NCI-H774 (cell line): ENCODE data around the gene DNM1.

Experiments used
- DNase-seq: peaks from one replicate; lab custom pipeline; 2025; lab: John Stamatoyannopoulos, UW

Gene DNM1

DNA sequence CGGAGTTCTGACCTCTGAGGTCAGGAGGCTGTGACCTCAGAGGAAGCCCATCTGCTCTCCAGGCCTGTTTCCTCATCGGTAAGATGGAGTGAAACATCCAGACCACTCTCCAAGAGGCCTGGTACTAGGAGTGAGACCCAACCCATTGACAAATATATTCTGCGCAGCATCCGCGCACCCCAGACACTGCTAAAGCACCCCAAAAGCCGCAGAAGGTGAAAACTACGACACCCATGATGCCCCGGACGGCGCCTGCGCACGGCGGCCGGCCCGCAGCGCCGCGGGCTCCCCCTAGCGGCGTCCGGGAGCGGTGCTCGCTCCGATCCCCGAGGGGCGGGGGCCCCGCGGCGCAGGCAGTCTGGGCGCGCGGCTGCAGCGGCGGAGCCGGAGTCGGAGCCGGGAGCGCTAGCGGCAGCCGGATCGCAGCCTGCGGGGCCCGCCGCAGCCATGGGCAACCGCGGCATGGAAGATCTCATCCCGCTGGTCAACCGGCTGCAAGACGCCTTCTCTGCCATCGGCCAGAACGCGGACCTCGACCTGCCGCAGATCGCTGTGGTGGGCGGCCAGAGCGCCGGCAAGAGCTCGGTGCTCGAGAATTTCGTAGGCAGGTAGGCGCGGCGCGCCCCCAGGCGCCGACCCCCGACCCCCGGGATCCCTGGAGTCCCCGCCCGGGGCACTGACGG lies at the start of gene DNM1:
DNM1 (plus strand) TSS at position 356 of the 683 bp plus-strand sequence; CDS start at position 448, 92 bp downstream.
- peak; percentile 80 for DNase-seq

DNA sequence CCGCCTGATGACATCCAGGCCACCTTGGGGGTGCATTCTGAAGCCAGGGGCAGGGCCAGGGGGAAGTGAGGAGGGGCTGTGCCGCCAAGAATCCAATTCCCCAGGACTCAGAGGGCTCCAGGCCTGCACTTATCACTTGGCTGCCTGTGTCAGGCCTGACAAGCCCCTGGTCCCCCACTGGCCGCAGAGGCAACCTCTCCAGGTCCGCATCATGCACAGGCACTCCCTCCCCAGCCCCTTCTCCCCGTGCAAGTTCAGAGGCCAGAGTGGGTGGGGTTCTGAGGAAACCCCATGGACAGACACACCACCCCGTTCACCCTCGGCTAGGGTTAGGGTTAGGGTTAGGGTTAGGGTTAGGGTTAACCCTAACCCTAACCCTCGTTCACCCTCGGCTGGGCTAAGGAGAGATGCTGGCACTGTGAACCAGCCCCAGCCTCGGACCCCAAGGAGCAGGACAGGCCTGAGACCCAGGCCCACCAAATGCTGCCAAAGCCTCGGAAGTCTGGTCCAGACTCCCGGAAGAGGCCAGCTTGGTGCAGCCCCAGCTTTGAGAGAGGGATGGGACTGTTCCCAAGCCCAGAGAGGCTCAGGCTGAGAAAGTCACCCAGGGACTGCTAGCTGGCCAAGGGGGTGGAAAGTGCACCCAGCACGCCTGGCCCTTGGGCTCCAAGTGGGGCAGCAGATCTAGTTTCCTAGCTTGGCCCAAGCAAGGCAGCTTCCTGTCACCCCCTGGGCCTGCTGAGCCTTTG lies 49.1 kb upstream of the DNM1 start:
- DNase-seq, result no peak

- no peak for DNase-seq
Measured at GRCh38 chr9:128155736-128156500, 47.3 kb upstream of the DNM1 start.

DNA sequence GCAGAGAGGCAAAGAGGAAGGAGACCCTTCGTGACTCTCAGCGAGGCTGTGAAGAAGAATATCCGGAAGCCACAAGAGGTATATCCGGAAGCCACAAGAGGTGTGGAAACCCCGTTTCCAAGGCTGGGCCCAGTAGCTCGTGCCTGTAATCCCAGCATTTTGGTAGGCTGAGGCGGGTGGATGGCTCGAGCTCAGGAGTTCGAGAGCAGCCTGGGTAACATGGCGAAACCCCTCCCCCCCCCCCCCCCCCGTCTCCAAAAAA lies 43.7 kb upstream of the DNM1 start:
- no peak for DNase-seq

DNA sequence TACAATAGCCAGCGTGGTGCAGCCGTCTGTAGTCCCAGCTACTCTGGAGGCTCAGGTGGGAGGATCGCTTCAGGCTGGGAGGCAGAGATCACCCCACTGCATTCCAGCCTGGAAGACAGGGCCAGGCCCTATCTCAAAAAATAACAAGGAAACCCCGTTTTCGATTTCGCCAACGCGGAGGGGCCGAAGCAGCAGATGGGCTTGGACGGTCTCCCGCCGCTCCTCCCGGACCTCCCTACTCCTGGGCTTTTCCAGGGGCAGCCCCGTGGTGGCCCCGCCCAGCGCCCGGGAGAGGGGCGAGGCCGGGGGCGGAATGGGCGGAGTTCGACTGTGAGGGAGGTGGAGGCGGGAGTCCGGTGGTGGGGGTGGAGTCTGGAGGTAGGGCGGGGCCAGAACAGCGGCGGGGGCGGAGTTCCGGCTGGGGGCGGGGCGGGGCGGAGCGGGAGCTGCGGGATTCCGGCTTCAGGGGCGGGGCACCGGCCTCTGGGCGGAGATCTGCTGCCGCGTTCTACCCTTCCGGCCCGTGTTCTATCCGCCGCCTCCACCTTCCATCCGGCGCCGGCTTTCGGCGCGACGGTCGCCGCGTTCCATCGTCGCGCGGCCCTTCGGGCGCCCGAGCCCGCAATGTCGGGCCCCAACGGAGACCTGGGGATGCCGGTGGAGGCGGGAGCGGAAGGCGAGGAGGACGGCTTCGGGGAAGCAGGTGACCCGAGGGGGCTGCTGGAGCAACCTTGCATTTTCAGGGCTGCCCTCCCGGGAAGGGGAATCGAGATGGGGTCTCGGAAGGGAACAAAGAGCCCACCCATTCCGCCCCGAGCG lies 43.2 kb upstream of the DNM1 start, which contains the start of gene BBLN:
BBLN (plus strand) TSS at position 482 of the 819 bp plus-strand sequence; CDS start at position 625, 143 bp downstream.
- peak; percentile 95 for DNase-seq

DNA sequence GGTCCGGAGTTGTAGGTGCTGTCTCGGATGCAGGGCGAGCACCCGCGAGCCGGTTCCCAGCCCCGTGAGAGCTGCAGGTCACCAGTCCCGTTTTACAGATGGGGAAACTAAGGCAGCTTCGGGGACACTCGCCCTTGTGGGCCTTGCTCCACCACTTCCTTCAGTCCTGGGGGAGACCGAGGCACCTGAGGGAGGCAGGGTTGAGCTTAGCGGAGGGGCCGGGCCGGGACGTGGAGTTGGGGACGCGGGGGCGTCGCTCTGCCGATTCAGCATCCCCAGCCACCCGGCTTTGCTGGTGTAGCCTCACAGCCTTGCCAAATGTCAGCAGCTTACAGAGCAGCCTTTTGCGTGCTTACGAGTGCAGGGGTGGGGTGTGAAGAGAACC lies 42.6 kb upstream of the DNM1 start:
- DNase-seq, result no peak

DNA sequence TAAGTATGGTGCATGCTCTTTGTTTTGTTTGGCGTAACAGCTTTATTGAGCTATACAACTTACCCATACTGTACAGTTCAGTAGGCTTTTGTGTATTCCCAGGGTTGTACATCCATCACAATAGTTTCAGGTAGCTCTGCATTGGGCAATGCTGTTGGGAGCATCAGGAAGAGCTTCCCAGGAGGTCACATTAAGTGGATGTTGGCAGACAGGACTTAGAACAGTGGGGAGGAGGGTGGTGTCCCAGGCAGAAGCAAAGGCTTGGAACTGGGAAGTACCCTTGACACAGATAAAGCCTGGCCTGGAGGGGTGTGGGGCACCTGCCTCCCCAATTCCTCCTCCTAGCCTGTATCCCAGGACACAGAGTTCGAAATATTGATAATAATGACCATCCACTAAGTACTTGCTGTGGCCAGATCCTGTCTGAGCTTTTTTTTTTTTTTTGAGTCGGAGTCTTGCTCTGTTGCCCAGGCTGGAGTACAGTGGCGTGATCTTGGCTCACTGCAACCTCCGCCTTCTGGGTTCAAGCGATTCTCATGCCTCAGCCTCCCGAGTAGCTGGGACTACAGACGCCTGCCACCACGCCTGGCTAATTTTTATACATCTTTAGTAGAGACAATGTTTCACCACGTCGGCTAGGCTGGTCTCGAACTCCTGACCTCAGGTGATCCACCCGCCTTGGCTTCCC lies 41.8 kb upstream of the DNM1 start:
- no peak for DNase-seq

DNA sequence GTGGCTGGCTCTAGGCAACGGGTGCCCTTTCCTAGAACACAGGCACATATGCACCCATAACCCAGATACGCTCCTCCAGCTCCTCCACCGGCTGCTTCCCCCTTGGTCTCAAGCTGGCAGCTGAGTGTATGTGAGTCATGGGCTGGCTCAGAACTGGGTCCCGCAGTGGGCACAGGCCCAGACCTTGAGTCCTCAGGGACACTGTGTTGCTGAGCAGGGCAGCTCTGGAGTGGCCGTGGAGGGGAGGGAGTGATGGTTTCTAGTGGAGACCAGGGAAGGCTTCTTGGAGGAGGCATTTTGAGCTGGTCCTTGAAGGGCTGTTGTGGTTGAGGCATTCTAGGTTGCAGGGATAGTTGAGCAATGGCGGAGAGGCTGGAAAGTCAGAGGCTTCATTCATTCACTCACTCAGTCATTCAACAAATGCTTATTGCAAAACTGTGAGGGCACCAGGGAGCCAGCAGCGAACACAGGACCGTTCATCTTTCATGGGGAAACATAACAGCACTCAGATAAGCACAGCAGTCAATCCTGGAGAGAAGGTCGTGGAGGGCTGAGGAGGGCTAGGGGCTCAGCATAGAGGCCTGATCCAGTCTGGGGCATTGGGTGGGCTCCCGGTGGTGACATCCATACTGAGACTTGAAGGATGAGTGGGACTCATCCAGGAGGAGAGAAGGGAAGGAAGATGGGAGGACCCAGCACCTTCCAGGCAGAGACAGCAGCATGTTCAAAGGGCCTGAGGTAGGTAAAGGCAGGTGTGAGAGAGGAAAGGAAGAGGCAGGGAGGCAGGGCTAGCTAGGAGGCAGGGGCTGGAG lies 40.8 kb upstream of the DNM1 start:
- DNase-seq, result no peak

- DNase-seq, result no peak
Measured at GRCh38 chr9:128163027-128163515, 40.1 kb upstream of the DNM1 start.

DNA sequence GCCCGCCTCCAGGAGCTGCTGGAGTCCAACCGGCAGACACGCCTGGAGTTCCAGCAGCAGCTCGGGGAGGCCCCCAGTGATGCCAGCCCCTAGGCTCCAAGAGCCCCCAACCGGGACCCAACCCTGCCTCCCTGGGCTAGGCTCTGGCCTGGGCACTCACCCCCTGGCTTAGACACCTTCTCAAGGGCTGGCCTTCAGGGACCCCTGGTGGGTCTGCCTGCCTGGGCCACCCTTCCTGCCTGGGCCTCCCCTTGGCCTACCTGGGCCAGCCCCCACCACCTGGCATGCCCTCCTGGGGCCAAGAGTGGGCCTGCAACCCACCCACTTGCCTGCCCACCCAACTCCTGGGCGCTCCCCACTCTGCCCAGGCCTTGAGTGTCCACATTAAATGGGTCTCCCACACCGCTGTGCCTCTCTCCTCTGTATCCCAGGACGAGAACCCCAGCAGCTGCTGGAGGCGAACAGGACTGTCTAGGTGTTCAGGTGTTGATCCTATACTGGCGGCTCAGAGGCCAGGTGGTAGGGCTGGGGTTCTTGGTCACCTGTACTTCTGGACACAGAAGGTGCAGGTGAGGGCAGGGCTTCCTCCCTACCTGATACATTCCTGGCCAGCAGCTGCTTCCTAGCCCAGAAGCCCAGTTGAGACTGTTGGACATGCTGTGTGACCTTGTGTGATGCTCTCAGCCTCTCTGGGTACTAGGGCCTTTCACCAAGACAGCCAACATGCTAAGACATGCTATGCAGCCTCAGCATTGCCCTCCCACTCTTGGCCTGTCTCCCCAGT lies 39.5 kb upstream of the DNM1 start:
- no peak for DNase-seq

DNA sequence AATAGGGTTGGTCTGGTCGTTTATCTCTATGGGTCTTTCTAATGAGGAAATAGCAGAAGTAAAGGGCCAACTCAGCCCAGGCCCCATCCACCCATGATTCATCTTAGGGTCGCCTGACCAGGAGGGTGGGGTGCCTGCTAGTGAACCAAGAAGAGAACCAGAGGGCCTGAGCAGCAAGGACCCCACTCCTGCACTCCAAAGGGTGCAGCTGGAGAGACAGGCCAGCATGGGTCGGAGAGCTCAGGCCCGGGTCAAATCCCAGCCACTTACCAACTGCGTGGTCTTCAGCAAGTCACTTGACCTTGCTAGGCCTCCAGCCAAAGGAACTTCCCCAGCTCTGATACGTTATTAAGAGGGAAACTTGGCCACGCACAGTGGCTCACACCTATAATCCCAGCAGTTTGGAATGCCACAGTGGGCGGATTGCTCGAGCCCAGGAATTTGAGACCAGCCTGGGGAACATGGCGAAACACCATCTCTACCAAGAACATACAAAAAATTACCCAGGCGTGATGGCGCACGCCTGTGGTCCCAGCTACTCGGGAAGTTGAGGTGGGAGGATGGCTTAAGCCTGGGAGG lies 38.8 kb upstream of the DNM1 start:
- no peak for DNase-seq

DNA sequence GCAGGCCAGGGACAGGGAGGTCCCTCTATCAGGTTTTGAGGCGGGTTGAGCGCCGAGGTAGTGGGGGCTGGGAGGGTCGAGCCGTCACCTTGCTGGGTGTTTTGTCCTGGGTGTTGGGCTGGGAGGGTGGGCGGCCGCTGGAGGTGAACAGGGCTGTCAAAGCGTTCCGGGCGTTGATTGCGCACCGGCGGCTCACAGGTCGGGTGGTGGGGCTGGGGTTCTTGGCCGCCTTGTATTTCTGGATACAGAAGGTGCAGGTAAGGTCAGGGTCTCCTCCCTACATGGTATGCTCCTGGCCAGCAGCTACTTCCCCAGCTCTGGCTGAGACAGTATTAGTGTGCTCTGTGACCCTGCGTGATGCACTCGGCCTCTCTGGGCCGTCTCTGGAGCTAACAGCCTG lies 37.0 kb upstream of the DNM1 start:
- no peak for DNase-seq

- DNase-seq, result no peak
Measured at GRCh38 chr9:128167209-128167608, 36.0 kb upstream of the DNM1 start.

- DNase-seq, result no peak
Measured at GRCh38 chr9:128168731-128169308, 34.4 kb upstream of the DNM1 start.

GRCh38 chr9:128169492-128169891 lies 33.7 kb upstream of the DNM1 start:
- no peak for DNase-seq

GRCh38 chr9:128169925-128170324 lies 33.3 kb upstream of the DNM1 start:
- no peak for DNase-seq

DNA sequence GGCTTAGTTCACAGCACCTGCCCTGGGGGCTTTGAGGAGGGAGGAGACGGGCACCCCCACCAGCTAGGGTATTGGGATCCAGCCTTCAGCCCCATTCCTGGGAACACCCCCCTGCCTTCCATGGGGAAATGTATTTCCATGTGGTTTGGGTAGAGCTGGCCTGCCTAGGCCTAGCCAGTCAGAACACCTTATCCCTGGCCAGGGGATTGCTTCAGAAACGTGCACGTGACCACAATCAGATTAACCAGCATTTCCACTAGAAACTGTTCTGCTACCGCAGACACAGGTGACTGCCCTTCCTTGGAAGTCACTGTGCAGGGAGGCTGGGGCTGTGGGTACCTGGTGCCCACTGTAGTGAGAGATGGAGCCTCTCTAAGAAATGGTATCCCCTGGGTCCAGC lies 29.1 kb upstream of the DNM1 start:
- DNase-seq, result no peak

DNA sequence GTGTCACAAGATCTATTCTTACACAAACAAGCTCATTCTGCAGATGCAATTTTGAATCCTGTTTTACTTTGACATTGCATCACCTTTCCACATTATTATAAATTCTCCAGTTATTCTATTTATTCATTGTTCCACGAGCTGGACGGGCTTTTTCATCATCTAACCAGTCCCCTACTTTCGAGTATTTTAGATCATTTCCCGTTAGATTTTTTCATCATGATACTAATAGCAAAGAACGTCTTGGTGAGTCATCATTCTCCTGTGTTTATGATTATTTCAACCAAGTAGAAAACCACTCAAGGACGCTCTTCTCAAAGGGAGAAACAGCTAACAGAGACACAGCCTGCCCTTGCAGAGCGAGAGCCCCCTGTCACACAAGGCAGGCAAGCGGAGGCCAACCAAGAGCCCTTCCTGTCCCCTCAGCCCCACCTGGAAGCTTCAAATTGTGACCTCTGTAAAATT lies 28.0 kb upstream of the DNM1 start:
- DNase-seq, result no peak

DNA sequence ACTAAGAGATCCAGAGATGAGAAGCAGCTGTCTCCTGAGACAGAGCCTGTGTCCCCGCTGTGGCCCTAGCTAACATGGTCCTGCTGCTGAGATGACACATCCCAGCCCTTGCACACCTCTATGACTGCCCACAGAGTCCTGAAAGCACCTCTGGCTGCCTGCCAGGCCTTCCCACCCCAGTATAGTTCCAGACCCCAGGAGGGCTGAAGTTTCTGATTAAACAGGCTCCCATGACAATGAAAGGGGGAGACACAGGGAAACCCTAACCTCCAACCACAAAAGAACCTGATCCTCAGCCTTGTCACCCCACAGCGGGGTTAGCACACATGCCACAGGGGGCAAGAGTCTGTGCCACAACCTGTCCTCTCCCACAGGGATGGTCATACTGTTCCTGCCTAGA lies 27.5 kb upstream of the DNM1 start:
- DNase-seq, result no peak
